HepG2 (cell line): ENCODE measurements around the gene OTUD4. TPM values are rescaled to one million over a fixed set of nuclear protein-coding genes. Genes with fewer than 3 reads are reported as not detected.

Source experiments
- ATAC-seq: fragments of 200-7000 bp; cut with Tn5 transposase; 3 replicates; pipeline ENCODE4 v1.9.1; 2020; ENCODE audit warnings: mild to moderate bottlenecking, moderate library complexity
- BruUV-seq: library from RNA; stranded (reverse); fragments of 400-500 nt; replicated peaks from 2 replicates; lab custom pipeline; 2021; lab: Mats Ljungman, UMichigan
- CTCF ChIA-PET: fragments of 300-600 bp; formaldehyde crosslinking; extraction: SDS; loops from one replicate; lab custom pipeline; 2021; ENCODE audit warnings: low total read pairs, inconsistent platforms, low intra/inter-chr PET ratio; lab: Yijun Ruan, JAX
- POLR2A ChIA-PET: fragments of 350-600 bp; sonication (Branson Sonifier 250); formaldehyde crosslinking; loops from one replicate; lab custom pipeline; 2020; ENCODE audit warnings: antibody characterized with exemption, inconsistent platforms; lab: Yijun Ruan, JAX
- DNase-seq: peaks from one replicate; pipeline ENCODE4 v3.0.0-alpha.2; 2015; ENCODE audit warnings: low spot score
- FAIRE-seq: peaks from 3 replicates; lab custom pipeline; 2011; peaks lifted over from hg19 to GRCh38; lab: Jason Lieb, UNC
- H2AFZ ChIP-seq: one replicate; pipeline ENCODE4 v1.6.1; 2011; ENCODE audit warnings: low read length, inconsistent platforms
- H3K27ac ChIP-seq: fragments of 300-600 bp; 3 replicates; pipeline ENCODE4 v1.8.0; 2011; ENCODE audit warnings: mixed run types, mild to moderate bottlenecking, mixed read lengths, low read length, inconsistent platforms; ENCODE audit not compliant: insufficient read depth; ENCODE audit errors: extremely low read length
- H3K27me3 ChIP-seq, 2 experiments: fragments of 200-600 bp in 1 of 2; 2 replicates in 1 of 2; 3 replicates in 1 of 2; pipeline versions ENCODE4 v1.6.0 to v1.8.0; 2011; ENCODE audit warnings: low read length in 2 of 2, mild to moderate bottlenecking in 2 of 2, moderate library complexity in 2 of 2, inconsistent platforms in 1 of 2; ENCODE audit not compliant: insufficient read depth in 2 of 2, control insufficient read depth in 1 of 2
- H3K36me3 ChIP-seq, 2 experiments: fragments of 200-600 bp in 1 of 2; replicated peaks in 1 of 2; 2 replicates in 1 of 2; 3 replicates in 1 of 2; pipeline versions ENCODE4 v1.5.1 to v1.8.0; 2011; ENCODE audit warnings: low read length in 2 of 2, inconsistent platforms in 1 of 2; ENCODE audit not compliant: insufficient read depth in 2 of 2, control insufficient read depth in 1 of 2
- H3K4me1 ChIP-seq: 2 replicates; pipeline ENCODE4 v1.5.1; 2012; ENCODE audit warnings: low read length, inconsistent platforms; ENCODE audit not compliant: insufficient read depth
- H3K4me2 ChIP-seq: 2 replicates; pipeline ENCODE4 v1.6.0; 2011; ENCODE audit warnings: low read depth, low read length, inconsistent platforms
- H3K4me3 ChIP-seq, 3 experiments: fragments of 200-600 bp in 1 of 3; sonication (generic), shearing (Covaris generic) in 1 of 3; replicated peaks in 1 of 3; 2 replicates each; pipeline ENCODE4 v1.5.1; 2011 to 2016; ENCODE audit warnings: low read length in 3 of 3, inconsistent platforms in 2 of 3, low read depth in 2 of 3, mild to moderate bottlenecking in 2 of 3, control low read depth in 1 of 3, mixed read lengths in 1 of 3; ENCODE audit not compliant: insufficient read depth in 1 of 3
- H3K79me2 ChIP-seq: one replicate; pipeline ENCODE4 v1.6.1; 2011; ENCODE audit warnings: low read length, inconsistent platforms; ENCODE audit not compliant: insufficient read depth
- H3K9ac ChIP-seq: 2 replicates; pipeline ENCODE4 v1.6.0; 2011; ENCODE audit warnings: mild to moderate bottlenecking, low read depth, low read length, inconsistent platforms; ENCODE audit not compliant: insufficient read depth
- H3K9me3 ChIP-seq: 2 replicates; pipeline ENCODE4 v1.5.1; 2012; ENCODE audit warnings: mild to moderate bottlenecking, low read length
- H4K20me1 ChIP-seq: 2 replicates; pipeline ENCODE4 v1.6.0; 2011; ENCODE audit warnings: inconsistent platforms, mild to moderate bottlenecking, low read length, moderate library complexity; ENCODE audit not compliant: insufficient read depth
- CHD2 ChIP-seq: IDR thresholded peaks from 2 replicates; pipeline ENCODE4 v1.6.1; 2011; ENCODE audit warnings: low read depth, low read length, improper control_type of control experiment
- CREB1 ChIP-seq, 2 experiments: fragments of 450-650 bp in 1 of 2; IDR thresholded peaks; 2 replicates each; pipeline ENCODE4 v1.6.1; 2016 to 2017; ENCODE audit warnings: control low read depth in 1 of 2, mild to moderate bottlenecking in 1 of 2, missing compliant biosample characterization in 1 of 2, missing genetic modification characterization in 1 of 2
- EEA1 ChIP-seq: sonication (generic); formaldehyde crosslinking; IDR thresholded peaks from 2 replicates; pipeline ENCODE4 v1.5.1; 2020; ENCODE audit warnings: mild to moderate bottlenecking, missing genetic modification reagents, borderline replicate concordance
- KLF13 ChIP-seq: sonication (generic); formaldehyde crosslinking; IDR thresholded peaks from 2 replicates; pipeline ENCODE4 v1.4.0; 2020; ENCODE audit warnings: mild to moderate bottlenecking, missing genetic modification reagents
- MAFF ChIP-seq: IDR thresholded peaks from 2 replicates; pipeline ENCODE4 v1.6.1; 2011; ENCODE audit warnings: low read depth, low read length, improper control_type of control experiment
- POLR2G ChIP-seq: fragments of 200-400 bp; formaldehyde crosslinking; IDR thresholded peaks from 2 replicates; pipeline ENCODE4 v1.6.1; 2018; ENCODE audit warnings: mild to moderate bottlenecking, low read depth, low read length, moderate library complexity
- ZBTB3 ChIP-seq: sonication (generic); formaldehyde crosslinking; IDR thresholded peaks from 2 replicates; pipeline ENCODE4 v1.4.0; 2020; ENCODE audit warnings: low read depth, mild to moderate bottlenecking, moderate library complexity, missing genetic modification reagents, borderline replicate concordance
- ZBTB7A ChIP-seq: sonication (generic); formaldehyde crosslinking; IDR thresholded peaks from 2 replicates; pipeline ENCODE4 v1.8.0; 2022; ENCODE audit warnings: mild to moderate bottlenecking, missing genetic modification reagents
- ZNF263 ChIP-seq: sonication (generic); formaldehyde crosslinking; IDR thresholded peaks from 2 replicates; pipeline ENCODE4 v1.4.0; 2020; ENCODE audit warnings: missing genetic modification reagents
- ZNF530 ChIP-seq: sonication (generic); formaldehyde crosslinking; IDR thresholded peaks from 2 replicates; pipeline ENCODE4 v1.5.0; 2020; ENCODE audit warnings: low read depth, mild to moderate bottlenecking, missing genetic modification reagents
- ZNF562 ChIP-seq: sonication (generic); formaldehyde crosslinking; IDR thresholded peaks from 2 replicates; pipeline ENCODE4 v1.8.0; 2022; ENCODE audit warnings: missing genetic modification reagents, borderline replicate concordance
- ZNF607 ChIP-seq: sonication (generic); formaldehyde crosslinking; IDR thresholded peaks from 2 replicates; pipeline ENCODE4 v1.5.1; 2020; ENCODE audit warnings: missing genetic modification reagents, mild to moderate bottlenecking, borderline replicate concordance
- ZNF616 ChIP-seq: sonication (generic); formaldehyde crosslinking; IDR thresholded peaks from 2 replicates; pipeline ENCODE4 v1.5.0; 2020; ENCODE audit warnings: low read depth, mild to moderate bottlenecking, missing genetic modification reagents
- ZNF678 ChIP-seq: sonication (generic); formaldehyde crosslinking; IDR thresholded peaks from 2 replicates; pipeline ENCODE4 v1.4.0; 2020; ENCODE audit warnings: mild to moderate bottlenecking, missing genetic modification reagents
- ZNF839 ChIP-seq: sonication (generic); formaldehyde crosslinking; IDR thresholded peaks from 2 replicates; pipeline ENCODE4 v1.4.0; 2020; ENCODE audit warnings: missing genetic modification reagents, mild to moderate bottlenecking, borderline replicate concordance
- WGBS: methylation state at CpG from one replicate; pipeline ENCODE4 v1.1.6; 2017; ENCODE audit warnings: low lambda C conversion rate; 5-methylcytosine and 5-hydroxymethylcytosine counted together
- in situ Hi-C: cut with HindIII; loops from 2 replicates; pipeline ENCODE4 v1.10.0; 2017; ENCODE audit warnings: low pct_unique_long_range_greater_than_20kb; ENCODE audit not compliant: extremely low pct_ligation_motif_present
- intact Hi-C: fragments of 100-400 bp; cut with micrococcal nuclease; formaldehyde crosslinking; loops from one replicate; pipeline ENCODE4 v1.10.0; 2022; ENCODE audit not compliant: unreplicated experiment
- polyA plus RNA-seq, 8 experiments: library from polyadenylated mRNA; depleted of rRNA in 3 of 8; stranded (reverse) in 7 of 8; unstranded in 1 of 8; fragments of >200 nt; fragmentation: Illumina TruSeq in 4 of 8; extraction: Trizol in 4 of 8; gene quantifications; 2 replicates each; pipeline versions ENCODE4 v1.2.1 to v1.2.3, GENCODE V29; 2011 to 2016; ENCODE audit warnings: low read depth in 4 of 8, missing spikeins in 1 of 8, mixed read lengths in 1 of 8; ENCODE audit not compliant: insufficient read depth in 1 of 8
- total RNA-seq, 5 experiments: library from RNA; depleted of rRNA; stranded (reverse); fragments of >200 nt; fragmentation: Illumina TruSeq; extraction: Trizol; gene quantifications; 2 replicates each; pipeline ENCODE4 v1.2.3, GENCODE V29; 2016; ENCODE audit warnings: low read depth in 1 of 5
- TF ChIP-seq, protein P1 (sequence below), 2 experiments: sonication (generic) in 1 of 2; formaldehyde crosslinking in 1 of 2; IDR thresholded peaks; 2 replicates each; pipeline versions ENCODE4 v1.4.0 to v1.6.1; 2016 to 2020; ENCODE audit warnings: borderline replicate concordance in 1 of 2, low read depth in 1 of 2, mild to moderate bottlenecking in 1 of 2, missing genetic modification reagents in 1 of 2

Gene OTUD4
- total and polyA plus RNA-seq, 2 of the 13 experiments (the other 11 are each of a cell fraction or from before 2014, with no cell fraction given) = 16.1 to 18.0 TPM

DNA sequence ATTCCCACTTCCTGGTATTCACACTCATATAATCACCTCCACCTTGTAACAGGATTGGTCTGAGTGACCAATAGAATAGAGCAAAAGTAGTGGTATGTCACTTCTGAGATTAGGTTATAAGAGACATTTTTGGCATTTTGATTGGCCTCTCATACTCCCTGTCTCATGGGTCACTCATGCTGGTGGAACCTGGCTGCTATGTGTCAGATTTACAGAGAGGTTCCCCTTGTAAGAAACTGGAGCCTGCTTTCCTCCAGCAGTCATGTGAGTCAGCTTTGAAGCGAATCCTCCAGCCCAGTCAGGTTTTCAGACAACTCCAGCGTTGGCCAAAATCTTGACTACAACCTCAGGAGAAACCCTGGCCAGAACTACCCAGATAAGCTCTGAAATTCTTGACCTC lies 2.6 kb upstream of the OTUD4 start:
- Histone ChIP-seq H3K27ac (no peak overlapping the region), H3K79me2 (peaks cover 15% of the 10 kb centered on the region), H3K4me1 (peaks cover 9% of the 10 kb centered on the region), H3K9me3 (no peaks in the 10 kb centered on the region), H3K4me2 (no peak overlapping the region), H3K36me3 (no peaks in the 10 kb centered on the region), H3K4me3 (no peak overlapping the region), H4K20me1 (peaks cover 5% of the 10 kb centered on the region), H3K27me3 (peaks cover 0 to 4% of the 10 kb centered on the region in 2 experiments; a peak in 2 of 5 replicates), H3K9ac (no peak overlapping the region), H2AFZ (no peak overlapping the region)
- POLR2A ChIA-PET = no interaction called here
- TF ChIP-seq CHD2 (no peak), KLF13 (CRISPR knock-in tag) (no peak), ZBTB3 (CRISPR knock-in tag) (no peak), ZNF678 (CRISPR knock-in tag) (no peak), ZNF839 (CRISPR knock-in tag) (no peak), ZNF616 (CRISPR knock-in tag) (no peak), ZBTB7A (CRISPR knock-in tag) (no peak), ZNF530 (CRISPR knock-in tag) (no peak), POLR2G (no peak), EEA1 (CRISPR knock-in tag) (no peak), MAFF (no peak), ZNF562 (no peak), CREB1 (IDR thresholded peaks at IDR 0.05) (no peak), CREB1 (CRISPR knock-in tag; IDR thresholded peaks at IDR 0.05) (no peak), ZNF263 (no peak), ZNF607 (CRISPR knock-in tag) (no peak)
- TF ChIP-seq, protein P1, sequence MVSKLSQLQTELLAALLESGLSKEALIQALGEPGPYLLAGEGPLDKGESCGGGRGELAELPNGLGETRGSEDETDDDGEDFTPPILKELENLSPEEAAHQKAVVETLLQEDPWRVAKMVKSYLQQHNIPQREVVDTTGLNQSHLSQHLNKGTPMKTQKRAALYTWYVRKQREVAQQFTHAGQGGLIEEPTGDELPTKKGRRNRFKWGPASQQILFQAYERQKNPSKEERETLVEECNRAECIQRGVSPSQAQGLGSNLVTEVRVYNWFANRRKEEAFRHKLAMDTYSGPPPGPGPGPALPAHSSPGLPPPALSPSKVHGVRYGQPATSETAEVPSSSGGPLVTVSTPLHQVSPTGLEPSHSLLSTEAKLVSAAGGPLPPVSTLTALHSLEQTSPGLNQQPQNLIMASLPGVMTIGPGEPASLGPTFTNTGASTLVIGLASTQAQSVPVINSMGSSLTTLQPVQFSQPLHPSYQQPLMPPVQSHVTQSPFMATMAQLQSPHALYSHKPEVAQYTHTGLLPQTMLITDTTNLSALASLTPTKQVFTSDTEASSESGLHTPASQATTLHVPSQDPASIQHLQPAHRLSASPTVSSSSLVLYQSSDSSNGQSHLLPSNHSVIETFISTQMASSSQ (IDR thresholded peaks at IDR 0.05; ENCODE audit: low read depth) = no peak
- TF ChIP-seq, protein P1 (CRISPR knock-in tag; IDR thresholded peaks at IDR 0.05; ENCODE audit: borderline replicate concordance) = no peak
- no peak for FAIRE-seq
- no peak for ATAC-seq
- in situ Hi-C loops (no loop called here), intact Hi-C loops (loop anchor here (5.0 kb wide), 1 partner anchor 299 kb away; the partner anchor contains the start of gene SMAD1)
- 55% methylated on average over 2 of the region's 2 CpGs for WGBS
- CTCF ChIA-PET = no interaction called here
- no TSS peak for BruUV-seq
- no peak for DNase-seq
